SJCRH30 (cell line): ENCODE results near the gene BACH2. TPM values are rescaled to one million over a fixed set of nuclear protein-coding genes. Genes with fewer than 3 reads are reported as not detected.
"Not testable (repeated sequence)": the region's sequence is repeated elsewhere in the genome, so short reads cannot be mapped to it uniquely, and the experiment has no call there.

Experiments
- DNase-seq, 2 experiments: peaks; one replicate each; pipeline ENCODE4 v3.0.0-alpha.2; 2015 to 2020
- H3K27ac ChIP-seq: fragments of 250-450 bp; sonication (Bioruptor Pico); 2 replicates; pipeline ENCODE4 v1.5.1; 2020; ENCODE audit warnings: mild to moderate bottlenecking, moderate library complexity
- H3K27me3 ChIP-seq: fragments of 250-450 bp; sonication (Bioruptor Pico); 2 replicates; pipeline ENCODE4 v1.5.1; 2020; ENCODE audit warnings: mild to moderate bottlenecking, moderate library complexity
- H3K36me3 ChIP-seq: fragments of 250-450 bp; sonication (Bioruptor Pico); 2 replicates; pipeline ENCODE4 v1.5.1; 2020; ENCODE audit warnings: mild to moderate bottlenecking, moderate library complexity
- H3K4me1 ChIP-seq: fragments of 250-450 bp; sonication (Bioruptor Pico); 2 replicates; pipeline ENCODE4 v1.5.1; 2020; ENCODE audit warnings: mild to moderate bottlenecking, moderate library complexity
- H3K4me3 ChIP-seq: fragments of 250-450 bp; sonication (Bioruptor Pico); 2 replicates; pipeline ENCODE4 v1.5.1; 2020; ENCODE audit warnings: mild to moderate bottlenecking, moderate library complexity
- H3K9me3 ChIP-seq: fragments of 250-450 bp; sonication (Bioruptor Pico); replicated peaks from 2 replicates; pipeline ENCODE4 v1.5.1; 2020; ENCODE audit warnings: mild to moderate bottlenecking, moderate library complexity
- total RNA-seq: library from RNA; depleted of rRNA; stranded (reverse); fragments of >200 nt; shearing (Covaris generic); gene quantifications from 2 replicates; pipeline ENCODE4 v1.2.3, GENCODE V29; 2014

Gene BACH2
- total RNA-seq, 1 experiment from 2014 or later = 4.1 TPM

- DNase-seq = no peak
These were observed 149.6 kb downstream of the BACH2 start for GRCh38 chr6:90146921-90147649.

GRCh38 chr6:90146024-90146423, 150.6 kb downstream of the BACH2 start:
- Histone ChIP-seq H3K36me3 (no peaks in the 10 kb centered on the region), H3K4me1 (no peaks in the 10 kb centered on the region), H3K9me3 (no peaks in the 10 kb centered on the region), H3K27me3 (no peaks in the 10 kb centered on the region), H3K27ac (no peak overlapping the region), H3K4me3 (no peak overlapping the region)
- no peak for DNase-seq

More at GRCh38 chr6:90146921-90147649, 149.6 kb downstream of the BACH2 start:
- Histone ChIP-seq H3K36me3 (no peaks in the 10 kb centered on the region), H3K4me3 (no peak overlapping the region), H3K27me3 (no peaks in the 10 kb centered on the region), H3K9me3 (no peaks in the 10 kb centered on the region), H3K4me1 (no peaks in the 10 kb centered on the region), H3K27ac (no peak overlapping the region)

GRCh38 chr6:90144928-90145555, 151.6 kb downstream of the BACH2 start:
- Histone ChIP-seq H3K9me3 (no peaks in the 10 kb centered on the region), H3K4me1 (no peaks in the 10 kb centered on the region), H3K4me3 (no peak overlapping the region), H3K27me3 (no peaks in the 10 kb centered on the region), H3K27ac (no peak overlapping the region), H3K36me3 (no peaks in the 10 kb centered on the region)
- no peak for DNase-seq

GRCh38 chr6:90144396-90144795, 152.2 kb downstream of the BACH2 start:
- no peak overlapping the region for H3K27ac ChIP-seq
- H3K4me1 ChIP-seq = no peaks in the 10 kb centered on the region
- no peaks in the 10 kb centered on the region for H3K36me3 ChIP-seq
- H3K27me3 ChIP-seq = no peaks in the 10 kb centered on the region
- H3K4me3 ChIP-seq = no peak overlapping the region
- H3K9me3 ChIP-seq = no peaks in the 10 kb centered on the region
- no peak for DNase-seq

GRCh38 chr6:90140683-90141082, 156.0 kb downstream of the BACH2 start:
- Histone ChIP-seq H3K4me3 (no peak overlapping the region), H3K4me1 (peaks cover 7% of the 10 kb centered on the region; the same call in 1 of the 2 replicates), H3K36me3 (no peaks in the 10 kb centered on the region), H3K27ac (no peak overlapping the region), H3K27me3 (no peaks in the 10 kb centered on the region), H3K9me3 (no peaks in the 10 kb centered on the region)
- no peak for DNase-seq

GRCh38 chr6:90139272-90139817, 157.3 kb downstream of the BACH2 start:
- Histone ChIP-seq H3K9me3 (no peaks in the 10 kb centered on the region), H3K4me1 (peaks cover 7% of the 10 kb centered on the region; the same call in 1 of the 2 replicates), H3K27me3 (no peaks in the 10 kb centered on the region), H3K36me3 (no peaks in the 10 kb centered on the region), H3K27ac (no peak overlapping the region), H3K4me3 (no peak overlapping the region)
- no peak for DNase-seq

GRCh38 chr6:90136837-90137568, 159.6 kb downstream of the BACH2 start:
- peaks cover 8% of the 10 kb centered on the region; the same call in 1 of the 2 replicates for H3K4me1 ChIP-seq
- no peak overlapping the region for H3K27ac ChIP-seq
- no peak for DNase-seq

GRCh38 chr6:90136176-90136575, 160.5 kb downstream of the BACH2 start:
- peaks cover 16% of the 10 kb centered on the region; the same call in 1 of the 2 replicates for H3K4me1 ChIP-seq
- DNase-seq = no peak
- no peak overlapping the region; the same call in 1 of the 2 replicates for H3K27ac ChIP-seq
- no peaks in the 10 kb centered on the region for H3K9me3 ChIP-seq
- H3K4me3 ChIP-seq = no peak overlapping the region
- H3K27me3 ChIP-seq = no peaks in the 10 kb centered on the region
- H3K36me3 ChIP-seq = no peaks in the 10 kb centered on the region

More at GRCh38 chr6:90136837-90137568, 159.6 kb downstream of the BACH2 start:
- Histone ChIP-seq H3K9me3 (no peaks in the 10 kb centered on the region), H3K36me3 (no peaks in the 10 kb centered on the region), H3K27me3 (no peaks in the 10 kb centered on the region), H3K4me3 (no peak overlapping the region)

- Histone ChIP-seq H3K9me3 (no peaks in the 10 kb centered on the region), H3K4me1 (peaks cover 21% of the 10 kb centered on the region; the same call in 1 of the 2 replicates), H3K4me3 (no peak overlapping the region), H3K27me3 (no peaks in the 10 kb centered on the region), H3K36me3 (no peaks in the 10 kb centered on the region), H3K27ac (no peak overlapping the region; the same call in 1 of the 2 replicates)
- DNase-seq = no peak
These were observed 161.0 kb downstream of the BACH2 start for GRCh38 chr6:90135667-90136066.

- peaks cover 24% of the 10 kb centered on the region; the same call in 1 of the 2 replicates for H3K4me1 ChIP-seq
- H3K27ac ChIP-seq, H3K36me3 ChIP-seq, H3K4me3 ChIP-seq, DNase-seq, H3K9me3 ChIP-seq, H3K27me3 ChIP-seq: not testable (repeated sequence)
These were observed 163.0 kb downstream of the BACH2 start for GRCh38 chr6:90133664-90134063.

- peak in 1 of 2 experiments; percentile 15 for DNase-seq
- Histone ChIP-seq H3K4me3 (no peak overlapping the region), H3K36me3 (no peaks in the 10 kb centered on the region), H3K27me3 (no peaks in the 10 kb centered on the region), H3K9me3 (no peaks in the 10 kb centered on the region), H3K4me1 (peaks cover 24% of the 10 kb centered on the region; the same call in 1 of the 2 replicates), H3K27ac (peak overlapping the region; percentile 12; the same call in 1 of the 2 replicates)
These were observed 164.8 kb downstream of the BACH2 start for GRCh38 chr6:90131614-90132423.

GRCh38 chr6:90131125-90131524, 165.5 kb downstream of the BACH2 start:
- no peak for DNase-seq
- peaks cover 20% of the 10 kb centered on the region; the same call in 1 of the 2 replicates for H3K4me1 ChIP-seq
- H3K27me3 ChIP-seq = no peaks in the 10 kb centered on the region
- no peaks in the 10 kb centered on the region for H3K36me3 ChIP-seq
- no peaks in the 10 kb centered on the region for H3K9me3 ChIP-seq
- peak overlapping the region; percentile 12; the same call in 1 of the 2 replicates for H3K27ac ChIP-seq
- H3K4me3 ChIP-seq = no peak overlapping the region

GRCh38 chr6:90128687-90129086, 168.0 kb downstream of the BACH2 start:
- DNase-seq, H3K9me3 ChIP-seq, H3K27ac ChIP-seq, H3K36me3 ChIP-seq, H3K4me3 ChIP-seq, H3K27me3 ChIP-seq: not testable (repeated sequence)
- peaks cover 17% of the 10 kb centered on the region; the same call in 1 of the 2 replicates for H3K4me1 ChIP-seq

GRCh38 chr6:90127595-90127994, 169.0 kb downstream of the BACH2 start:
- no peaks in the 10 kb centered on the region for H3K36me3 ChIP-seq
- no peak overlapping the region for H3K4me3 ChIP-seq
- H3K27me3 ChIP-seq = no peaks in the 10 kb centered on the region
- DNase-seq = no peak
- no peak overlapping the region for H3K27ac ChIP-seq
- H3K4me1 ChIP-seq = peaks cover 17% of the 10 kb centered on the region; the same call in 1 of the 2 replicates
- no peaks in the 10 kb centered on the region for H3K9me3 ChIP-seq
